Ammon's horn (tissue), 1 donor: ENCODE measurements around the gene AIFM2.
"Not testable (repeated sequence)": the region's sequence is repeated elsewhere in the genome, so short reads cannot be mapped to it uniquely, and the experiment has no call there.

Experiments used
- DNase-seq: peaks from one replicate; pipeline ENCODE4 v3.0.0-alpha.2; 2016; ENCODE audit warnings: low spot score

Gene AIFM2

DNA sequence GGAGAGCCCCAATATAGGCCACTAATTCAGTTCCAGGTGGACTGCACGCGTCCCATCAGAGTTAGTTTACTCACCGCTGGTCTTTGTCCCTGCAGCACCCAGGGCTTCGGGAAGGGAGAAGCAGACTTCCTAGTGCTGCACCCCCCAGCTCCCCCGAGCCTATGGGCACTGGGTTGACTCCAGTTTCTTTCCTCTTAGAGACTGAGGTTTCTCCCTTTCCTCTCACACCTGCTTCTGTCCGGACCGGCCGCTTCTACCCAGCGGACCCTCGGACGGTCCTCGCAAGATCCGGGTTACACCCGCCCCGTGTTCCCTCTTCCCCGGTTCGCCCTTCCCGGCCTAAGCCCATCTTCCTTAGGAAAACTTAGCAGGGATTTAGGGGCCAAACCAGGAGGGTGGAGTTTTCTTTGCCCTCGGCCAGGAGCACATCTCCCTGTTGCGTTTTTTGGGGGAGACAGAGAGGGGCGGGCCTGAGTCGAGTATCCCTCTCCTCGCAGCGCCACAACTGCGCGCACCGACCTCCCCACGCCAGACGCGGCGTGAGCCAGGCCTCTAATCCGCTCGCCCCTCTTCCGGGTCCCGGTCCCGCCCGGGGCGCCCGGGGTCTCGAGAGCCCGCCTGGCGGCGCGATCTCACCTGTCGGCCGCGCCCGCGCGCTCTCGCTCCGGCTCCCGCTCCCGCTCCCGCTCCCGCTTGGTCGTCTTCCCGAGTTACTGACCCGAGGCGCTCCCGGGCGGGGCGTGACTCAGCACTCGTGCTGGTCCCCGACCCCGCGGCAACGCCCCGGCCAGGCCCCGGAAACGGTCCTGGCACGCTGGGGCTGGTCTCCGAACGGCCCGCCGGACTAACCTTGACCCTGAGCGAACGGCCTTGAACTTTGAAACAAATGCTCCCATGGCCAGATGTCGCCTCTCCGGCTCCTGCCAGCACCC is at the start of gene AIFM2:
Gene AIFM2 (minus strand): TSS at position 728 of the 932 bp plus-strand sequence. CDS start 8,741 bp downstream, outside the sequence.
- DNase-seq: no peak

DNA sequence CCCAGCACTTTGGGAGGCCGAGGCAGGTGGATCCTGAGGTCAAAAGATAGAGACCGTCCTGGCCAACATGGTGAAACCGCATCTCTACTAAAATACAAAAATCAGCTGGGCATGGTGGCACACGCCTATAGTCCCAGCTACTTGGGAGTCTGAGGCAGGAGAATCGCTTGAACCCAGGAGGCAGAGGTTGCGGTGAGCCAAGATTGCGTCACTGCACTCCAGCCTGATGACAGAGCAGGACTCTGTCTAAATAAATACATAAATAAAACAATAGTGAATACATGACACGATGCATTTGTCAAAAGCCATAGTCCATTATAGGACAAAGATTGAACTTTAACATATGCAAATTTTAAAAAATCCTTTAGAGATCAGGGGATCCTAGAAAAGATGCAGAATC is 46.6 kb upstream of the AIFM2 start:
- DNase-seq: not testable (repeated sequence)

- no peak for DNase-seq
Measured at GRCh38 chr10:70178139-70178725, 45.6 kb upstream of the AIFM2 start.

GRCh38 chr10:70176441-70176840 is 43.8 kb upstream of the AIFM2 start:
- no peak for DNase-seq

DNA sequence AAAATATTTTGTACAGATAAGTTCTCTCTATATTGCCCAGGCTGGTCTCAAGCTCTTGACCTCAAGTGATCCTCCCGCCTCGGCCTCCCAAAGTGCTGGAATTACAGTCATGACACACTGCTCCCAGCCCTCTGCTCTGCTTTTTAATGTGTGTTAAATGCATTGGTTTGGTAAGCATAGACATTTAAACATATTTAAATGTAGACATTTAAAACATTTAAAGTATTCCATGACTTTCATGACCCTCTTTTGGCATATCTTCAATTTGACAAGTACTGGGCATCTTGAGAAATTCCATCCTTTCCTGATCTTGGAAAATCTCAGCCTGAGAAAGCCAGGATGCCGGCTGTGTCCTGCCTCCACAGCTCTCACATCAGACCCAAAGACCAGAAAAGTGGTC is 42.9 kb upstream of the AIFM2 start:
- DNase-seq: no peak

DNA sequence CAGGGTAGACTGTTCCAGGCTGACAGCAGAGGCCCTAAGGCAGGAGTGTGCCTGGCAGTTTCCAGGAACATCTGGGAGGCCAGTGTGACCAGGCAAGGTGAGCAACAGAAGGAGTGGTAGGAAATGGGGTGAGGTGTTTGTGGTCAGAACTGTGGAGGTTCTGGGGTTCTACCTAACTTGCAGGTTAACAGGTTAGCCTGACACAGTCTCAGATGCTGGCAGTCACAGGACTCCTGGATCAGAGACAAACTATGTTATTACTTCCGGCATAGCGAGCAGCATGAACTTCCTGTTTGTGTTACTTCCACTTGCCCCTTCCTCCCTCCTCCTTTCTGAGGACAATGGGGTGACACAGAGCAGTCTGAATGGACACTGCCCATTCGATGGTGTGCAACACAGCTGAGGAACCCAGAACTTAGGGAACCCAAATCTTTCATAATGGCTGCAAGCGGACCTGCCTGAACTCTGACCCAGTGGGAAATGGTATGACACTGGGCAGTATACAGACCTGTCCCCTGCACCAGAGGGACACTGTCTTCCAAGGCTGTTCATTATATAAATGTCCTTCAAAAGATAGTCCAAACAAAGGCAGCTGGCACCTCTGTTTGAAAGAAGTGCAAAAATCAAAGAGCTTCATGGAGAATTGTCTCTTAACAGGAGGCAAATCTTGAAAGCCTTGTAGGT is 41.6 kb upstream of the AIFM2 start:
- DNase-seq: peak; percentile 39

DNA sequence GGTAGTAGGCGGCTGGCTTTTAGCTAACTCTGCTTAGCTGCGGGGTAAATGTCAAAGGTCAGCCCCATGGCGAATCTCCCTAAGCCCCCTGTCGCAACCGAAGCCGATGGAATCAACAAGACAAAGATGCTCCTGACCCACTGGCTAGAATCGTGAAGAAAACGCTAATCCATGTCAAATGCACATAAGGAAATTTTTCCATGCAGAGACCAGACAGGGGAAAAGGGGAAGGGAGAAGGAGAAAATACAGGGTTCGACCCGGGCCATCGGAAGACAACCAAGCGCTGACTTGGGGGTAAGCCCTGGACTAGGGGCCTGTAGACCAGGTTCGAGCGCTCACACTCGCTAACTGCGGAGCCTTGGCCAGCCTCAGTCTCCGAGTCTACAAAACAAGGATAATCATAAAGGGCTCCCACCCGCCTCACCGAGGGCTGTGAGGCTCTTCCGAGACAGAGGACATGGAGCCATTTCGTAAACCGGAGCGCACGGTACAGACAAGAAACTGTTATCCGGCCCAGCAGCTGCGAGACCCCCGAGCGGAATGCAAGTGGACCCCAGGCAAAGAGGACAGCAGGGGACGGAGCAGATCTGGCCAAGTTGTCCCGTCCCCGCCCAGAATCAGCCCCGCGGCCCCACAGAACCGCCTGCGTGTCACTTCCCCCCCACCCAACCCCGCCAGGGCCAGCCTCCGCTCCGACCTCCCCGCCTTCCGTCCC is 37.2 kb upstream of the AIFM2 start:
- DNase-seq: peak; percentile 12

- no peak for DNase-seq
Measured at GRCh38 chr10:70169011-70169410, 36.4 kb upstream of the AIFM2 start.

GRCh38 chr10:70167246-70167645 is 34.6 kb upstream of the AIFM2 start:
- no peak for DNase-seq

DNA sequence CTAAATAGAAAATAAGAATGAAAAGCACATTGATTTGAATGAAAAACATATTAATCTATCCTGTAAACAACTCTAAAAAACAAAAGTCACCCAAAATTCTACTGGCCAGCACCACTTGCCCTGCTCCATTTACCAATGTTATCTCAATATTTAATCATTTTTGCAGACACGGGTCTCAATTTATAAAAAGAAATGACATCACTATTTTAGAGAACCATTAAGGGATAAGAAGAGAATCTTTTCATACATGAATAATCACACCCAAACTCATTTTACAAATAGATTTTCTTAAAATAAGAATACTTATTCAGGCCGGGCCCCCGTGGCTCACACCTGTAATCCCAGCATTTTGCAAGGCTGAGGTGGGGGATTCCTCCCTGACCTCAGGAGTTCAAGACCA is 33.8 kb upstream of the AIFM2 start:
- no peak for DNase-seq

DNA sequence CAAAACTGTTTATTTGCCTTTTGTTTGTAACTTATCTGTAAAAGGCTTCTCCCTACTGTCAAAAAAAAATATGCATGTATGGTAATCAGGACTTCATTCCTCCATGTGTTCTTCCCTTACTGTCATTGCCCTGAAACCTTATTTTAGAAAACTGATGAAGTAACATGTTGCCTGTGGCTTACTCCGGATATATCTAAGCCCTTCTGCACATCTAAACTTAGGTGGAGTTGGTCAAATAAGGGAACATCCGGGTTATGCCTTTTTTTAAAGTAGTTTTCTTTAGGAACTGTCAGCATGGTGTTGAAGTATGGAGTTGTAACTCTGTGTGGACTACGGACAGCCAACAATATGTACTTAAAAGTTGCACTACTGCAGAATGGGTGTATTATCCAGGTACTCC is 31.5 kb upstream of the AIFM2 start:
- DNase-seq: no peak

DNA sequence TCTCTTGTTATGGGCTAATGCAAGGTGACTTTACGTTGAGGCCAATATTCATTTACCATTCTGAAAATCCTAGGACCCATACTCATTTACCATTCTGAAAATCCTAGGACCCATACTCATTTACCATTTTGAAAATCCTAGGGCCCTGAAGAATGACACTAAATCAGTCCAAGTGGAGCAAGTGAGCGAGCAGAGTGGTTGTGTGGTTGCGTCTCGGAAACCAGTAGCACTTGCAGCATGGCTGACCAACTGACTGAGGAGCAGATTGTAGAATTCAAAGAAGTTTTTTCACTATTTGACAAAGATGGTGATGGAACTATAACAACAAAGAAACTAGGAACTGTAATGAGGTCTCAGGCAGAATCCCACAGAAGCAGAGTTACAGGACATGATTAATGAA is 30.8 kb upstream of the AIFM2 start:
- no peak for DNase-seq

DNA sequence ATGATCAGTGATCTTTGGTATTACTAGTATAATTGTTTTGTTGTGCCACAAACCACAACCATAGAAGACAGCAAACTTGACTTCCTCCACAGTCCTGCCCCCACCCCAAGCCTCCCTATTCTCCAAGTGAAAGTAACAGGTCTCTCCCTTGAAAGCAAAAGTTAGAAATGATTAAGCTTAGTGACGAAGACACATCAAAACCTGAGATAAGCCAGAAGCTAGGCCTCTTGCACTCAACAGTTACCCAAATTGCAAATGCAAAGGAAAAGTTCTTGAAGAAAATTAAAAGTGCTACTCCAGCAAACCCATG is 30.2 kb upstream of the AIFM2 start:
- no peak for DNase-seq

DNA sequence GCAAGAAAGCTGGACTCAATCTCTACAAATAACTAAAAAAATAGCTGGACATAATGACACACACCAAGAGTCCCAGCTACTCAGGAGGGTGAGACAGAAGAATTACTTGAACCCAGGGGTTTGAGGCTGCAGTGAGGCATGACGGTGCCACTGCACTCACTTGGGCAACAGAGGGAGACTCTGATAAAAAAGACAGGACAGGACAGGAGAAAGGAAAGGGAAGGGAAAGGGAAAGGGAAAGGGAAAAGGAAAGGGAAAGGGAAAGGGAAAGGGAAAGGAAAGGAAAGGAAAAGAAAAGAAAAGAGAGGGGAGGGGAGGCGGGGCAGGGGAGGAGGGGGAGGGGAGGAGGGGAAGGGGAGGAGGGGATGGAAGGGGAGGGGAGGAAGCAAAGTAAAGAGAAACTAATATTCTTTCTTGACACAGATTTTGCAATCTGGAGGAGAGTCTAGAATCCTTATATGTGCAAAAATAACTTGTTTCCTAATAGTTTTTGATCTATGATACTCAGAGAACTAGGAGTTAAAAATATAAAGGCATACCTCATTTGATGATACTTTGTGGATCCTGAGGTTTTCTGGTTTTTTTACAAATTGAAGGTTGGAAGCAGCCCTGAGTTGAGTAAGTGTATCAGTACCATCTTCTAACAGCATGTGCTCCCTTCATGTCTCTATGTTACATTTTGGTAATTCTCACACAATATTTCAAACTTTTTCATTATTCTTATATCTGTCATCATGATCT is 29.7 kb upstream of the AIFM2 start:
- no peak for DNase-seq

DNA sequence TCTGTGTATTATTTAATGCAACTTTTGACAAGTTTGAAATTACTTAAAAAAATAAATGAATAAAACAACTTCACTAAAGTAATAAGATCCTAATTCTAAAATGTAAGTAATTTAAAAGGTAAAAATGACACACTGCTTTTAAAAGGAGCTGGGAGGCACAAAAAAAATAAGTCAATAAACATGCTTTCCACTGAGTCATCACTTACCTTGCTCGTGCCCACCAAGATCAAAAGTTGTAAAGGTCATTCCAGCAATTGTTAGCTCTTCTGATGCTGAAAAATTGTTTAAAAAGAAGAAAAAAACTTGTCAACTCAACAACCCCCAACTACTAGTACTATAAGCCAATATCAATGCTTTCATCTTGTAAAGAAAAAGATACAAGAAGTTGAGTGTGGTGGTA is 28.2 kb upstream of the AIFM2 start:
- no peak for DNase-seq

- not testable (repeated sequence) for DNase-seq
Measured at GRCh38 chr10:70159366-70159765, 26.7 kb upstream of the AIFM2 start.

DNA sequence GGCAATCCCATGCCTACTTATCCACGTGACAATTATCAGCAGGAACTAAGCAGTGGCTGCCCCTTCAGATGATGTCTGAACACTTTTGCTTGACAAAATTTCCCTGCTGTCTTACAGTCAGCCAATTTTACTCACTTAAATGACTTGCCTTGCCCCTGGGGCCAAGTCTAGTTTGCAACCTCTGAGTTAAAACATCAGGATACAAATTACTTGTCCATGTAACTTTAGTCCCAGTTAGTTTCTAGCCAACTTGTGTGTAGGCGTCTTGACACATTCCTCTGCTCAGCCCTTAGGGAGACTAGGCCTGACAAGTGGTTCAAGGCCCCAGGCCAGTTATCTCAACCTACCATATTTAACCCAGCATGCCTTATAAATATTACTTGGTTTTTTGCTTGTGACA is 25.5 kb upstream of the AIFM2 start:
- no peak for DNase-seq

- no peak for DNase-seq
Measured at GRCh38 chr10:70155255-70155838, 22.7 kb upstream of the AIFM2 start.

GRCh38 chr10:70148516-70148915 is 15.9 kb upstream of the AIFM2 start:
- DNase-seq: no peak

GRCh38 chr10:70147259-70147625 is 14.6 kb upstream of the AIFM2 start:
- no peak for DNase-seq

GRCh38 chr10:70146489-70147258 is 14.0 kb upstream of the AIFM2 start, which contains the start of gene TYSND1:
TYSND1 (minus strand) TSS chr10:70146700; CDS start chr10:70146586, 114 bp downstream.
- peak; percentile 99 for DNase-seq
